Breast epithelium (tissue), 4 donors: Measurements from ENCODE around the gene B4GALT2. TPM values are rescaled to one million over a fixed set of nuclear protein-coding genes. Genes with fewer than 3 reads are reported as not detected.

Experiments
- DNase-seq, 2 donors: peaks; one replicate each; pipeline ENCODE4 v3.0.0-alpha.2; 2019; ENCODE audit warnings: low spot score in 2 of 2
- H3K27ac ChIP-seq, 2 donors: fragments of 200-600 bp; sonication (generic) in 1 of 2; one replicate each; pipeline ENCODE4 v1.5.1; 2016 to 2019; ENCODE audit warnings: mild to moderate bottlenecking in 1 of 2
- H3K27me3 ChIP-seq, 2 donors: fragments of 200-600 bp; sonication (generic) in 1 of 2; one replicate each; pipeline versions ENCODE4 v1.5.1 to v1.6.0; 2017 to 2019; ENCODE audit warnings: control low read depth in 1 of 2, mild to moderate bottlenecking in 1 of 2
- H3K36me3 ChIP-seq: fragments of 200-600 bp; one replicate; pipeline ENCODE4 v1.5.1; 2019
- H3K4me1 ChIP-seq, 2 donors: fragments of 200-600 bp; sonication (generic); one replicate each; pipeline ENCODE4 v1.5.1; 2016 to 2019; ENCODE audit warnings: control low read depth in 1 of 2
- H3K4me3 ChIP-seq, 3 donors: fragments of 200-600 bp; sonication (generic); 1 replicate in 2 of 3; 2 replicates in 1 of 3; pipeline ENCODE4 v1.5.1; 2016 to 2019; ENCODE audit warnings: mild to moderate bottlenecking in 3 of 3, moderate library complexity in 2 of 3
- H3K9me3 ChIP-seq, 2 donors: fragments of 200-600 bp; sonication (generic) in 1 of 2; one replicate each; pipeline ENCODE4 v1.5.1; 2016 to 2019; ENCODE audit warnings: control low read depth in 1 of 2
- POLR2A ChIP-seq: fragments of 450-650 bp; IDR thresholded peaks from one replicate; pipeline ENCODE4 v1.6.1; 2016; ENCODE audit warnings: antibody characterized with exemption, mild to moderate bottlenecking, moderate library complexity
- POLR2AphosphoS5 ChIP-seq, 3 donors: sonication (generic); formaldehyde crosslinking; IDR thresholded peaks; one replicate each; pipeline ENCODE4 v1.6.1; 2017; ENCODE audit warnings: antibody characterized with exemption in 3 of 3
- intact Hi-C: fragments of 100-400 bp; cut with DNase I; formaldehyde crosslinking; loops from one replicate; pipeline ENCODE4 v1.15.1; 2023; ENCODE audit warnings: low total_unique reads
- total RNA-seq, 3 donors: library from RNA; depleted of rRNA; stranded (reverse); fragments of >200 nt; gene quantifications; one replicate each; pipeline ENCODE4 v1.1.0, GENCODE V29; 2016
- TF ChIP-seq, protein P1 (sequence below), 3 donors: fragments of 450-650 bp; IDR thresholded peaks; one replicate each; pipeline ENCODE4 v1.5.1; 2016 to 2017; ENCODE audit warnings: antibody characterized with exemption in 3 of 3, mild to moderate bottlenecking in 3 of 3, moderate library complexity in 3 of 3

The B4GALT2 gene
- total RNA-seq, 3 donors from 2014 or later = 19.8 to 49.9 (median 37.0) TPM

- peak overlapping the region; percentile 65 to 73 (median 71) for H3K4me3 ChIP-seq
- intact Hi-C loops = no loop called here
These were observed 11.5 kb downstream of the B4GALT2 start for GRCh38 chr1:43990271-43991199.

GRCh38 chr1:43991200-43991475 is 12.1 kb downstream of the B4GALT2 start:
- TF ChIP-seq POLR2AphosphoS5 (IDR thresholded peaks at IDR 0.05) (peak in 1 of 3 donors; percentile 16), POLR2A (no peak)
- Histone ChIP-seq H3K4me3 (peak overlapping the region; percentile 65 to 73 (median 71)), H3K9me3 (no peaks in the 10 kb centered on the region), H3K27ac (peak overlapping the region; percentile 91), H3K36me3 (no peaks in the 10 kb centered on the region), H3K27me3 (no peaks in the 10 kb centered on the region), H3K4me1 (peaks cover 0 to 5% of the 10 kb centered on the region in 2 donors)
- no peak for DNase-seq
- intact Hi-C loops = no loop called here

More at GRCh38 chr1:43990271-43991199, 11.5 kb downstream of the B4GALT2 start:
- TF ChIP-seq, protein P1, sequence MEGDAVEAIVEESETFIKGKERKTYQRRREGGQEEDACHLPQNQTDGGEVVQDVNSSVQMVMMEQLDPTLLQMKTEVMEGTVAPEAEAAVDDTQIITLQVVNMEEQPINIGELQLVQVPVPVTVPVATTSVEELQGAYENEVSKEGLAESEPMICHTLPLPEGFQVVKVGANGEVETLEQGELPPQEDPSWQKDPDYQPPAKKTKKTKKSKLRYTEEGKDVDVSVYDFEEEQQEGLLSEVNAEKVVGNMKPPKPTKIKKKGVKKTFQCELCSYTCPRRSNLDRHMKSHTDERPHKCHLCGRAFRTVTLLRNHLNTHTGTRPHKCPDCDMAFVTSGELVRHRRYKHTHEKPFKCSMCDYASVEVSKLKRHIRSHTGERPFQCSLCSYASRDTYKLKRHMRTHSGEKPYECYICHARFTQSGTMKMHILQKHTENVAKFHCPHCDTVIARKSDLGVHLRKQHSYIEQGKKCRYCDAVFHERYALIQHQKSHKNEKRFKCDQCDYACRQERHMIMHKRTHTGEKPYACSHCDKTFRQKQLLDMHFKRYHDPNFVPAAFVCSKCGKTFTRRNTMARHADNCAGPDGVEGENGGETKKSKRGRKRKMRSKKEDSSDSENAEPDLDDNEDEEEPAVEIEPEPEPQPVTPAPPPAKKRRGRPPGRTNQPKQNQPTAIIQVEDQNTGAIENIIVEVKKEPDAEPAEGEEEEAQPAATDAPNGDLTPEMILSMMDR (IDR thresholded peaks at IDR 0.05) = no peak
- TF ChIP-seq POLR2A (no peak), POLR2AphosphoS5 (IDR thresholded peaks at IDR 0.05) (no peak)
- Histone ChIP-seq H3K27me3 (no peaks in the 10 kb centered on the region), H3K27ac (peak overlapping the region; percentile 91), H3K9me3 (no peaks in the 10 kb centered on the region), H3K4me1 (peaks cover 0 to 5% of the 10 kb centered on the region in 2 donors), H3K36me3 (no peaks in the 10 kb centered on the region)
- no peak for DNase-seq

GRCh38 chr1:43991476-43992231 is 12.6 kb downstream of the B4GALT2 start, which contains the start of gene CCDC24:
Gene CCDC24 (plus strand): TSS chr1:43991599. CDS start chr1:43991879, 280 bp downstream.
- TF ChIP-seq POLR2A (no peak), POLR2AphosphoS5 (IDR thresholded peaks at IDR 0.05) (peak in 1 of 3 donors; percentile 59)
- H3K9me3 ChIP-seq = no peaks in the 10 kb centered on the region
- DNase-seq = peak; percentile 85 to 86
- peak within 1 kb of the TSS; percentile 65 to 73 (median 71) for H3K4me3 ChIP-seq
- no peaks in the 10 kb centered on the region for H3K27me3 ChIP-seq
- intact Hi-C loops = no loop called here
- peaks cover 0 to 5% of the 10 kb centered on the region in 2 donors for H3K4me1 ChIP-seq
- H3K27ac ChIP-seq = peak within 1 kb of the TSS; percentile 91
- H3K36me3 ChIP-seq = no peaks in the 10 kb centered on the region

DNA sequence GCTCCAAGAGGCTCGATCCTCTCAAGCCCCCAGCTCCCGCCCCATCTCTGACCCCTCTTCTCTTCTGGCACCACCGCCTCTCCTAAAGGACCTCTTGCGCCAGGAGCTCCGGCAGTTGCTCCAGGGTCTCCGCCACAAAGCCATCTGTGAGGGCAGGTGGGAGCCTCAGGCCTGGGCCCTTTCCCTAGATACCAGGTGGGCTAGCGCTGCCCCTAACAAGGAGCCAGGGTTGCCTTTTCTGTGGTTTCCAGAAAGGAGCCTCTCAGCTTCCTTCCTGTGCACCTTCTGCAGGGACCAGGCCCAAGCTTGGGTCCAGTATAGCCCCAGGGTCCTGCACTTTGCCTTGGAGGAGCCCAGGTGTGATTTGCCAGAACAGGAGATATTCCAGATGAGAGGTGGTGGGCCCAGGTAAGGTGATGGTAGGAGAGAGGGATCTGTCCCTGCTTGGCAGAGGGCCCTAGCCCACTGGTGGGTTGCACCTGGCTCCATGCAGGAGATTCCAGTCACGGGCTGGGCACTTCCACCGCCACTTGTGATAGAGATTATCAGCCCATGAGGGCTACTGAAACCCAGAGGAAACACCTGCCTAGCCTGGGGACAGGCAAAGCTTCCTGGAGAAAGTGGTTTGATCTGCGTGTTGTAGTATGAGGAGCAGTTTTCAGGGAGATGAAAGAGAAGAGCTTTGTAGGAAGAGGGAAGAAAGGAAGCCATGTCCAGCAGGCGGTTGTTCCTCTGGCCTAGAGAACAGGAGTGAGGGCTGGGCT is 13.4 kb downstream of the B4GALT2 start:
- H3K4me1 ChIP-seq = peaks cover 0 to 5% of the 10 kb centered on the region in 2 donors
- H3K9me3 ChIP-seq = no peaks in the 10 kb centered on the region
- TF ChIP-seq POLR2A (no peak), POLR2AphosphoS5 (IDR thresholded peaks at IDR 0.05) (no peak)
- TF ChIP-seq, protein P1 (IDR thresholded peaks at IDR 0.05) = no peak
- H3K27me3 ChIP-seq = no peaks in the 10 kb centered on the region
- no peak for DNase-seq
- peak overlapping the region; percentile 91 for H3K27ac ChIP-seq
- intact Hi-C loops = no loop called here
- no peaks in the 10 kb centered on the region for H3K36me3 ChIP-seq
- H3K4me3 ChIP-seq = peak overlapping the region; percentile 65 to 73 (median 71)

- H3K4me1 ChIP-seq = peaks cover 0 to 5% of the 10 kb centered on the region in 2 donors
- no peak overlapping the region for H3K27ac ChIP-seq
- intact Hi-C loops = no loop called here
- H3K9me3 ChIP-seq = no peaks in the 10 kb centered on the region
- DNase-seq = no peak
- H3K27me3 ChIP-seq = no peaks in the 10 kb centered on the region
- TF ChIP-seq POLR2AphosphoS5 (IDR thresholded peaks at IDR 0.05) = no peak
- TF ChIP-seq, protein P1 (IDR thresholded peaks at IDR 0.05) = no peak
- TF ChIP-seq POLR2A = no peak
- H3K36me3 ChIP-seq = no peaks in the 10 kb centered on the region
- H3K4me3 ChIP-seq = no peak overlapping the region
These were observed 14.3 kb downstream of the B4GALT2 start for GRCh38 chr1:43993206-43993914.
